GM23338 (cell line): ENCODE results near the gene PDP2. TPM values are rescaled to one million over a fixed set of nuclear protein-coding genes. Genes with fewer than 3 reads are reported as not detected.

ENCODE experiments used
- ATAC-seq: fragments of 200-7000 bp; cut with Tn5 transposase; 3 replicates; pipeline ENCODE4 v1.9.1; 2020
- DNase-seq: peaks from one replicate; pipeline ENCODE4 v3.0.0-alpha.2; 2015; ENCODE audit warnings: low spot score
- H2AFZ ChIP-seq: fragments of 200-600 bp; sonication (generic); 2 replicates; pipeline ENCODE4 v1.8.0; 2016; ENCODE audit warnings: antibody characterized with exemption, mild to moderate bottlenecking, moderate library complexity
- H3F3A ChIP-seq: fragments of 200-600 bp; sonication (generic); replicated peaks from 2 replicates; pipeline ENCODE4 v1.8.0; 2017; ENCODE audit warnings: antibody characterized with exemption, mixed run types, low read depth
- H3K27ac ChIP-seq: fragments of 200-600 bp; sonication (generic); 2 replicates; pipeline ENCODE4 v1.6.1; 2016; ENCODE audit warnings: low read depth
- H3K27me3 ChIP-seq: fragments of 200-600 bp; sonication (generic); 2 replicates; pipeline ENCODE4 v1.8.0; 2016; ENCODE audit warnings: mild to moderate bottlenecking, mixed run types, moderate library complexity; ENCODE audit not compliant: insufficient read depth
- H3K36me3 ChIP-seq: fragments of 200-600 bp; sonication (generic); 2 replicates; pipeline ENCODE4 v1.8.0; 2016; ENCODE audit warnings: mild to moderate bottlenecking; ENCODE audit not compliant: insufficient read depth
- H3K4me1 ChIP-seq: fragments of 200-600 bp; sonication (generic); 2 replicates; pipeline ENCODE4 v1.8.0; 2016; ENCODE audit warnings: mild to moderate bottlenecking, moderate library complexity; ENCODE audit not compliant: insufficient read depth
- H3K4me2 ChIP-seq: fragments of 200-600 bp; sonication (generic); 2 replicates; pipeline ENCODE4 v1.7.1; 2017; ENCODE audit warnings: mixed run types
- H3K4me3 ChIP-seq: fragments of 200-600 bp; sonication (generic); 2 replicates; pipeline ENCODE4 v1.6.1; 2016; ENCODE audit warnings: mixed run types
- H3K79me2 ChIP-seq: fragments of 200-600 bp; sonication (generic); replicated peaks from 2 replicates; pipeline ENCODE4 v1.8.0; 2017; ENCODE audit warnings: mild to moderate bottlenecking; ENCODE audit not compliant: insufficient read depth
- H3K9me2 ChIP-seq: fragments of 200-600 bp; sonication (generic); 2 replicates; pipeline ENCODE4 v1.8.0; 2017; ENCODE audit not compliant: insufficient read depth
- H4K20me1 ChIP-seq: fragments of 200-600 bp; sonication (generic); replicated peaks from 2 replicates; pipeline ENCODE4 v1.8.0; 2017; ENCODE audit warnings: mild to moderate bottlenecking; ENCODE audit not compliant: insufficient read depth
- H3K27ac Mint-ChIP-seq: 2 replicates; pipeline ENCODE4 v1.8.0; 2020; ENCODE audit warnings: inconsistent platforms, mild to moderate bottlenecking, moderate library complexity, mixed read lengths
- H3K27me3 Mint-ChIP-seq: 3 replicates; pipeline ENCODE4 v1.8.0; 2022; ENCODE audit warnings: low read depth, mild to moderate bottlenecking, moderate library complexity, mixed read lengths, inconsistent platforms; ENCODE audit not compliant: insufficient read depth, poor library complexity
- H3K36me3 Mint-ChIP-seq: 3 replicates; pipeline ENCODE4 v1.8.0; 2021; ENCODE audit warnings: low read depth, mild to moderate bottlenecking, inconsistent platforms, moderate library complexity, mixed read lengths
- H3K4me1 Mint-ChIP-seq: 3 replicates; pipeline ENCODE4 v1.8.0; 2020; ENCODE audit warnings: mild to moderate bottlenecking, inconsistent platforms, mixed read lengths
- H3K4me3 Mint-ChIP-seq: 3 replicates; pipeline ENCODE4 v1.8.0; 2021; ENCODE audit warnings: moderate library complexity, mild to moderate bottlenecking, inconsistent platforms, mixed read lengths
- H3K9me3 Mint-ChIP-seq: 3 replicates; pipeline ENCODE4 v1.8.0; 2020; ENCODE audit warnings: moderate library complexity, mild to moderate bottlenecking, inconsistent platforms, mixed read lengths
- CREB1 ChIP-seq: fragments of 250-450 bp; sonication (Bioruptor Pico); IDR thresholded peaks from 2 replicates; pipeline ENCODE4 v1.5.0; 2020; ENCODE audit warnings: low read depth, mild to moderate bottlenecking, moderate library complexity
- CTCF ChIP-seq, 2 experiments: fragments of 200-600 bp in 1 of 2; sonication (generic) in 1 of 2; conservative IDR thresholded peaks; 2 replicates each; pipeline versions ENCODE4 v1.5.1 to v1.6.1; 2016 to 2017; ENCODE audit warnings: antibody characterized with exemption in 2 of 2, low read depth in 2 of 2, mild to moderate bottlenecking in 2 of 2, moderate library complexity in 1 of 2
- ETS1 ChIP-seq: IDR thresholded peaks from 2 replicates; pipeline ENCODE4 v1.6.1; 2016; ENCODE audit warnings: antibody characterized with exemption
- EZH2 ChIP-seq: fragments of 200-600 bp; sonication (generic); IDR thresholded peaks from one replicate; pipeline ENCODE4 v1.8.0; 2017; ENCODE audit warnings: antibody characterized with exemption, mild to moderate bottlenecking, low read depth; ENCODE audit not compliant: unreplicated experiment
- EZH2phosphoT487 ChIP-seq: fragments of 200-600 bp; sonication (generic); IDR thresholded peaks from one replicate; pipeline ENCODE4 v1.8.1; 2018; ENCODE audit warnings: antibody characterized with exemption; ENCODE audit not compliant: unreplicated experiment
- NANOG ChIP-seq: IDR thresholded peaks from 2 replicates; pipeline ENCODE4 v1.6.1; 2016; ENCODE audit warnings: antibody characterized with exemption, borderline replicate concordance
- POLR2AphosphoS5 ChIP-seq: IDR thresholded peaks from 2 replicates; pipeline ENCODE4 v1.6.1; 2016; ENCODE audit warnings: antibody characterized with exemption, low read depth
- STAT1 ChIP-seq: IDR thresholded peaks from one replicate; pipeline ENCODE4 v1.6.1; 2016; ENCODE audit warnings: antibody characterized with exemption; ENCODE audit not compliant: unreplicated experiment
- ZNF114 ChIP-seq: fragments of 250-450 bp; sonication (Bioruptor Pico); IDR thresholded peaks from 2 replicates; pipeline ENCODE4 v1.5.0; 2020; ENCODE audit warnings: mild to moderate bottlenecking, moderate library complexity
- polyA plus RNA-seq: library from polyadenylated mRNA; unstranded; fragments of >200 nt; fragmentation: Nextera tagmentation; extraction: Ambion mirVana; gene quantifications from 2 replicates; pipeline ENCODE4 v1.2.1, GENCODE V29; 2016
- total RNA-seq: library from RNA; depleted of rRNA; stranded (reverse); fragments of >200 nt; shearing (Covaris generic); gene quantifications from 2 replicates; pipeline ENCODE4 v1.2.3, GENCODE V29; 2014

Gene PDP2
- total and polyA plus RNA-seq, 2 experiments from 2014 or later: 9.0 to 23.2 TPM

- no peak for TF ChIP-seq EZH2phosphoT487
- TF ChIP-seq CREB1 (CRISPR knock-in tag): no peak
- no peak for TF ChIP-seq CTCF (conservative IDR thresholded peaks at IDR 0.05; ENCODE audit: low read depth in 2 of 2)
Measured at GRCh38 chr16:66926961-66927436, 46.7 kb downstream of the PDP2 start (continued).

- Histone ChIP-seq H3K36me3 (no peaks in the 10 kb centered on the region), H3K79me2 (no peaks in the 10 kb centered on the region), H3K4me1 (no peaks in the 10 kb centered on the region; the same call in 1 of the 2 replicates), H4K20me1 (no peaks in the 10 kb centered on the region; the same call in 1 of the 2 replicates), H3K27me3 (peaks cover 45% of the 10 kb centered on the region), H3K4me3 (no peak overlapping the region), H2AFZ (no peak overlapping the region), H3K27ac (no peak overlapping the region), H3K9me2 (no peaks in the 10 kb centered on the region), H3F3A (no peaks in the 10 kb centered on the region), H3K4me2 (no peak overlapping the region)
- TF ChIP-seq ZNF114 (CRISPR knock-in tag): no peak
- no peak for TF ChIP-seq EZH2phosphoT487
- TF ChIP-seq EZH2: no peak
- TF ChIP-seq POLR2AphosphoS5: no peak
- no peak for TF ChIP-seq CTCF (conservative IDR thresholded peaks at IDR 0.05; ENCODE audit: low read depth in 2 of 2)
- TF ChIP-seq NANOG: no peak
- no peak for TF ChIP-seq STAT1
- TF ChIP-seq ETS1: no peak
- Mint-ChIP-seq H3K36me3 (no peaks in the 10 kb centered on the region; the same call in 2 of the 3 replicates), H3K4me1 (peaks cover 8% of the 10 kb centered on the region), H3K27ac (no peak overlapping the region), H3K4me3 (no peak overlapping the region; the same call in 2 of the 3 replicates), H3K27me3 (peaks cover 47% of the 10 kb centered on the region), H3K9me3 (no peaks in the 10 kb centered on the region; the same call in 2 of the 3 replicates)
- no peak for ATAC-seq
- DNase-seq: no peak
Measured at GRCh38 chr16:66927918-66928649, 47.8 kb downstream of the PDP2 start.
